Measurements from ENCODE around the gene GNAI3.

The GNAI3 gene

DNA sequence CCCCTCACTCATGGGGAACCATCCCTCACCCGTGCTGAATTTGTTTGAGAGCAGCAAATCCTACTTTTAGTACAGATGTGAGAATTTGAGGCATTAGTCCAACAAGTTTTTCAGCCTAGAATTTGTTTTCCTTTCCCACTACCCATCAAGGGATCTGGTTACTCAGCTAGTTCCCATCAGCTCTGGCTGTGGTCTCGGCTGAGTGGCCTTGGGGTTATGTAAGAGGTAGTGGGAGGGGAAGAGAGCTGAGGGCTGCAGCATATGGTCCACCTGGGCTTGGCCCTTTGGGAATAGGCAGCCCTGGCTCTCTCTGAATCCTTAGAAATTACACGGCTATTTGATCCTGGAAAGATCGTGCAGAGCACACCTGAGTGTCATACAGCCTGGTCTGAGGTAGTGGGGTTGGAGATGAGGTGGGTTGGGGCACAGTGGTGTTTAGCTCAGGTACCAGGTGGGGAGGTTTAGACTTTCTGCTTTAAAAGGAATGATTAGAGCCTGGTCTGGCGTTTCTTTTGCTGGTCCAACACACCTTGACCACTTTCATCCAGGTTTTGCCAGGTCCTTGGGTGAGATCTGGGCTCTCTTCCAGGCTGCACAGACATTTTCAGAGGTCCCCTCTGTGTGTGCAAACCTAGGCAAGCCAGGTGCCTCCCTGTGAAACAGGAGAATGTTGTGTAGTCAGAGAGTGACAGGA lies 111.7 kb downstream of the GNAI3 start:
- 0 out of 2 replicates have a peak, but pooled peaks have one; percentile 30 for TF ChIP-seq NFIC (IDR thresholded peaks at IDR 0.05)
- TF ChIP-seq FOXM1 (IDR thresholded peaks at IDR 0.05; ENCODE audit: borderline replicate concordance, low read depth): no peak
- TF ChIP-seq CEBPB (IDR thresholded peaks at IDR 0.05): peak; percentile 82

DNA sequence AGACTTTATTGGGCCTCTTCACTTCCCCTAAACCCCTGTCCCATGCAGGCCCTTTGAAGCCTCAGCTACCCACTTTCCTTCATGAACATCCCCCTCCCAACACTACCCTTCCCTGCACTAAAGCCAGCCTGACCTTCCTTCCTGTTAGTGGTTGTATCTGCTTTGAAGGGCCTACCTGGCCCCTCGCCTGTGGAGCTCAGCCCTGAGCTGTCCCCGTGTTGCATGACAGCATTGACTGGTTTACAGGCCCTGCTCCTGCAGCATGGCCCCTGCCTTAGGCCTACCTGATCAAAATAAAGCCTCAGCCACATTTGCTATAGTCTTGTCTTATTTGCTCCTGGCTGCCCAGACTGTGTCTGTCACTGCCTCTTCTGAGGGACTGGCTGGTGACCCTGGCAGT lies 113.0 kb downstream of the GNAI3 start:
- TF ChIP-seq, protein P1, sequence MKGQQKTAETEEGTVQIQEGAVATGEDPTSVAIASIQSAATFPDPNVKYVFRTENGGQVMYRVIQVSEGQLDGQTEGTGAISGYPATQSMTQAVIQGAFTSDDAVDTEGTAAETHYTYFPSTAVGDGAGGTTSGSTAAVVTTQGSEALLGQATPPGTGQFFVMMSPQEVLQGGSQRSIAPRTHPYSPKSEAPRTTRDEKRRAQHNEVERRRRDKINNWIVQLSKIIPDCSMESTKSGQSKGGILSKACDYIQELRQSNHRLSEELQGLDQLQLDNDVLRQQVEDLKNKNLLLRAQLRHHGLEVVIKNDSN (IDR thresholded peaks at IDR 0.05): no peak
- no peak for TF ChIP-seq RAD21 (IDR thresholded peaks at IDR 0.05; ENCODE audit: low read depth)
- no peak for TF ChIP-seq YY1 (IDR thresholded peaks at IDR 0.05; ENCODE audit: low read depth)
- no peak for TF ChIP-seq NFIC (IDR thresholded peaks at IDR 0.05)
- TF ChIP-seq TAF1 (IDR thresholded peaks at IDR 0.05; ENCODE audit: low read depth): no peak
- no peak for TF ChIP-seq ZBTB7A (IDR thresholded peaks at IDR 0.05; ENCODE audit: low read depth)
- TF ChIP-seq CEBPB (IDR thresholded peaks at IDR 0.05): no peak
- no peak for TF ChIP-seq EP300 (IDR thresholded peaks at IDR 0.05; ENCODE audit: borderline replicate concordance)
- TF ChIP-seq, protein P2, sequence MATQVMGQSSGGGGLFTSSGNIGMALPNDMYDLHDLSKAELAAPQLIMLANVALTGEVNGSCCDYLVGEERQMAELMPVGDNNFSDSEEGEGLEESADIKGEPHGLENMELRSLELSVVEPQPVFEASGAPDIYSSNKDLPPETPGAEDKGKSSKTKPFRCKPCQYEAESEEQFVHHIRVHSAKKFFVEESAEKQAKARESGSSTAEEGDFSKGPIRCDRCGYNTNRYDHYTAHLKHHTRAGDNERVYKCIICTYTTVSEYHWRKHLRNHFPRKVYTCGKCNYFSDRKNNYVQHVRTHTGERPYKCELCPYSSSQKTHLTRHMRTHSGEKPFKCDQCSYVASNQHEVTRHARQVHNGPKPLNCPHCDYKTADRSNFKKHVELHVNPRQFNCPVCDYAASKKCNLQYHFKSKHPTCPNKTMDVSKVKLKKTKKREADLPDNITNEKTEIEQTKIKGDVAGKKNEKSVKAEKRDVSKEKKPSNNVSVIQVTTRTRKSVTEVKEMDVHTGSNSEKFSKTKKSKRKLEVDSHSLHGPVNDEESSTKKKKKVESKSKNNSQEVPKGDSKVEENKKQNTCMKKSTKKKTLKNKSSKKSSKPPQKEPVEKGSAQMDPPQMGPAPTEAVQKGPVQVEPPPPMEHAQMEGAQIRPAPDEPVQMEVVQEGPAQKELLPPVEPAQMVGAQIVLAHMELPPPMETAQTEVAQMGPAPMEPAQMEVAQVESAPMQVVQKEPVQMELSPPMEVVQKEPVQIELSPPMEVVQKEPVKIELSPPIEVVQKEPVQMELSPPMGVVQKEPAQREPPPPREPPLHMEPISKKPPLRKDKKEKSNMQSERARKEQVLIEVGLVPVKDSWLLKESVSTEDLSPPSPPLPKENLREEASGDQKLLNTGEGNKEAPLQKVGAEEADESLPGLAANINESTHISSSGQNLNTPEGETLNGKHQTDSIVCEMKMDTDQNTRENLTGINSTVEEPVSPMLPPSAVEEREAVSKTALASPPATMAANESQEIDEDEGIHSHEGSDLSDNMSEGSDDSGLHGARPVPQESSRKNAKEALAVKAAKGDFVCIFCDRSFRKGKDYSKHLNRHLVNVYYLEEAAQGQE (IDR thresholded peaks at IDR 0.05; ENCODE audit: low read depth): no peak
- no peak for TF ChIP-seq TEAD4 (IDR thresholded peaks at IDR 0.05)
- TF ChIP-seq FOXM1 (IDR thresholded peaks at IDR 0.05; ENCODE audit: borderline replicate concordance, low read depth): no peak

DNA sequence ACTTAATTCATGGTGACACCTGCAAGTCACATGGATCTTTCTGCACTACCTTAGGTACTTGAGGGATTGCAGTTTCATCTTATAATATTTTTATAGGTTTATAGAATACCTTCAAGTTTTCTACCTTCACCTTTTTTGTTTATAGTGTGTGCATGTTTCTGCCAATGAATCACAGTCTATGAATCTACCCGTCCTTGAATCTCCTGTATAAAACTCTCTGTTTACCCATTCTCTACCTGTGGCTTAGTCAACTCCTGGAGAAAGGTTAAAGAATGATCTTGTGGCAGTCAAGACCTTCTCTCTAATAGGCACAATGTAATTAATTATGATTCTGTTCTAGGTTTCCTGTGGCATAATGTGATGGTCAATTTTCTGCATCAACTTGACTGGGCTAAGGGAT lies 116.3 kb downstream of the GNAI3 start:
- TF ChIP-seq TAF1 (IDR thresholded peaks at IDR 0.05; ENCODE audit: low read depth) (no peak), FOXM1 (IDR thresholded peaks at IDR 0.05; ENCODE audit: borderline replicate concordance, low read depth) (no peak), YY1 (IDR thresholded peaks at IDR 0.05; ENCODE audit: low read depth) (no peak), CEBPB (IDR thresholded peaks at IDR 0.05) (no peak), TEAD4 (IDR thresholded peaks at IDR 0.05) (no peak), NFIC (IDR thresholded peaks at IDR 0.05) (no peak), EP300 (IDR thresholded peaks at IDR 0.05; ENCODE audit: borderline replicate concordance) (no peak), TCF12 (IDR thresholded peaks at IDR 0.05; ENCODE audit: low read depth) (no peak), CREB1 (IDR thresholded peaks at IDR 0.05; ENCODE audit: low read depth) (no peak), ZBTB7A (IDR thresholded peaks at IDR 0.05; ENCODE audit: low read depth) (no peak), RAD21 (IDR thresholded peaks at IDR 0.05; ENCODE audit: low read depth) (no peak), EGR1 (IDR thresholded peaks at IDR 0.05) (no peak)
- TF ChIP-seq, protein P3, sequence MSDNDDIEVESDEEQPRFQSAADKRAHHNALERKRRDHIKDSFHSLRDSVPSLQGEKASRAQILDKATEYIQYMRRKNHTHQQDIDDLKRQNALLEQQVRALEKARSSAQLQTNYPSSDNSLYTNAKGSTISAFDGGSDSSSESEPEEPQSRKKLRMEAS (IDR thresholded peaks at IDR 0.05): no peak
- TF ChIP-seq, protein P2 (IDR thresholded peaks at IDR 0.05; ENCODE audit: low read depth): no peak
- TF ChIP-seq, protein P1 (IDR thresholded peaks at IDR 0.05): no peak

DNA sequence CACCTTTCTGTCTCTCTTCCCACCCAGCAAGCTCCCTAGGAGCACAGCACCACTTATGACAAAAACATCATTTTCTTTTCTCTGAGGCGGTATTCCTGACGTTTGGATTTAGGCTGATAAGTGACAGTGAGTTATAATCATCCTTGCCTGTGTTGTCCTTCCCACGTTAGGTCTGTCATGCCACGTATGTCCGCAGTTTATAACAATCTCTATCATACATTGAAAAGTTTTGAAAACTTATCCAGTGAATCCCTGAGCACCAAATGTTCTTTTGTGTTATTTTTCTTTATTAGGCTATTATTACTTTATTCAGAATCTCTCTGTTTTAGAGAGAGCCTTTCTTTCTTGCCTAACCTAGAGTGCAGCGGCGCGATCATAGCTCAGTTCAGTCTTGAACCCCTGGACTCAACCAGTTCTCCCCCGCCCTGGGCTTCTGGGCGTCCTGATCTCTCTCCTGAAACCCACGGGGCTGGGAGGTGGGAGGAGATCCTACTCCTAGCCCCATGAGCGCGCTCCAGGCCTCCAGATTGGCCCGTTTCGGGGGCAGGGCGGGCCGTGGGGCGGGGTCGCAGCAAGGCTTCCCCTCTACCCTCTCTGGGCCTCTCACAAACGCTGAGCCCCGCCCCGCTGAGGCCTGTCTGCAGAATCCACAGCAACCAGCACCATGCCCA lies 119.2 kb downstream of the GNAI3 start, which contains the start of gene GSTM2:
TSS of gene GSTM2 (plus strand) at position 606 of the 671 bp plus-strand sequence. CDS start at position 665, 59 bp downstream.
- TF ChIP-seq YY1 (IDR thresholded peaks at IDR 0.05; ENCODE audit: low read depth): no peak
- TF ChIP-seq FOXM1 (IDR thresholded peaks at IDR 0.05; ENCODE audit: borderline replicate concordance, low read depth): no peak
- no peak for TF ChIP-seq TEAD4 (IDR thresholded peaks at IDR 0.05)
- TF ChIP-seq EP300 (IDR thresholded peaks at IDR 0.05; ENCODE audit: borderline replicate concordance): no peak
- TF ChIP-seq, protein P1 (IDR thresholded peaks at IDR 0.05): no peak

Measured in Ishikawa (cell line).